ENCODE data around the gene DNAJC8.
A peak's percentile ranks its signal among the peaks of the same experiment; 100 is the strongest.

GRCh38 chr1:28208818-28209441, 23.9 kb downstream of the DNAJC8 start:
- TF ChIP-seq EZH2 (IDR thresholded peaks at IDR 0.05; ENCODE audit: borderline replicate concordance, low read depth, low read length, poor library complexity, severe bottlenecking): no peak
- TF ChIP-seq, protein P1, sequence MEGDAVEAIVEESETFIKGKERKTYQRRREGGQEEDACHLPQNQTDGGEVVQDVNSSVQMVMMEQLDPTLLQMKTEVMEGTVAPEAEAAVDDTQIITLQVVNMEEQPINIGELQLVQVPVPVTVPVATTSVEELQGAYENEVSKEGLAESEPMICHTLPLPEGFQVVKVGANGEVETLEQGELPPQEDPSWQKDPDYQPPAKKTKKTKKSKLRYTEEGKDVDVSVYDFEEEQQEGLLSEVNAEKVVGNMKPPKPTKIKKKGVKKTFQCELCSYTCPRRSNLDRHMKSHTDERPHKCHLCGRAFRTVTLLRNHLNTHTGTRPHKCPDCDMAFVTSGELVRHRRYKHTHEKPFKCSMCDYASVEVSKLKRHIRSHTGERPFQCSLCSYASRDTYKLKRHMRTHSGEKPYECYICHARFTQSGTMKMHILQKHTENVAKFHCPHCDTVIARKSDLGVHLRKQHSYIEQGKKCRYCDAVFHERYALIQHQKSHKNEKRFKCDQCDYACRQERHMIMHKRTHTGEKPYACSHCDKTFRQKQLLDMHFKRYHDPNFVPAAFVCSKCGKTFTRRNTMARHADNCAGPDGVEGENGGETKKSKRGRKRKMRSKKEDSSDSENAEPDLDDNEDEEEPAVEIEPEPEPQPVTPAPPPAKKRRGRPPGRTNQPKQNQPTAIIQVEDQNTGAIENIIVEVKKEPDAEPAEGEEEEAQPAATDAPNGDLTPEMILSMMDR (conservative IDR thresholded peaks at IDR 0.05; ENCODE audit: low read depth, low read length): peak; percentile 63
